ENCODE data around the gene ZFHX3.

The ZFHX3 gene

GRCh38 chr16:72957303-72958277 lies 90.3 kb downstream of the ZFHX3 start:
- TF ChIP-seq Cebpa-rat (IDR thresholded peaks at IDR 0.05) = no peak
- Histone ChIP-seq H3K27me3 (no peaks in the 10 kb centered on the region), H4K20me1 (peaks cover 0 to 96% (median 0%) of the 10 kb centered on the region in 11 experiments; a peak in 6 of 22 replicates), H3K27ac (no peak overlapping the region), H3K4me2 (no peak overlapping the region), H3K9ac (no peak overlapping the region), H3K4me1 (peaks cover 0 to 20% (median 13%) of the 10 kb centered on the region in 10 experiments; a peak in 13 of 20 replicates), H3K9me3 (replicated peaks in 1 of 11) (peaks cover 13 to 47% (median 30%) of the 10 kb centered on the region in 11 experiments), H3K36me3 (peaks cover 0 to 82% (median 7%) of the 10 kb centered on the region in 11 experiments; a peak in 11 of 22 replicates), H3K4me3 (no peak overlapping the region)

- H3K27me3 ChIP-seq = no peaks in the 10 kb centered on the region
- H3K36me3 ChIP-seq = peaks cover 0 to 88% (median 7%) of the 10 kb centered on the region in 11 experiments; a peak in 11 of 22 replicates
- no peak for TF ChIP-seq Cebpa-rat (IDR thresholded peaks at IDR 0.05)
- H3K9ac ChIP-seq = no peak overlapping the region
- H3K9me3 ChIP-seq (replicated peaks in 1 of 11) = peaks cover 13 to 39% (median 30%) of the 10 kb centered on the region in 11 experiments
- peaks cover 0 to 9% (median 6%) of the 10 kb centered on the region in 10 experiments; a peak in 12 of 20 replicates for H3K4me1 ChIP-seq
- no peak overlapping the region for H3K27ac ChIP-seq
- H4K20me1 ChIP-seq = peaks cover 0 to 96% (median 0%) of the 10 kb centered on the region in 11 experiments; a peak in 5 of 22 replicates
- no peak overlapping the region for H3K4me2 ChIP-seq
- no peak overlapping the region for H3K4me3 ChIP-seq
Observed at GRCh38 chr16:72956124-72957064, 91.5 kb downstream of the ZFHX3 start.

GRCh38 chr16:72952811-72953271 lies 95.1 kb downstream of the ZFHX3 start:
- Histone ChIP-seq H3K36me3 (peaks cover 0 to 92% (median 0%) of the 10 kb centered on the region in 11 experiments; a peak in 8 of 22 replicates), H3K27me3 (no peaks in the 10 kb centered on the region), H3K4me3 (no peak overlapping the region), H3K4me1 (no peaks in the 10 kb centered on the region), H3K9me3 (replicated peaks in 1 of 11) (peaks cover 0 to 8% (median 4%) of the 10 kb centered on the region in 11 experiments; a peak in 7 of 22 replicates), H3K9ac (no peak overlapping the region), H4K20me1 (peaks cover 0 to 98% (median 0%) of the 10 kb centered on the region in 11 experiments; a peak in 5 of 22 replicates), H3K4me2 (no peak overlapping the region), H3K27ac (no peak overlapping the region)
- no peak for TF ChIP-seq Cebpa-rat (IDR thresholded peaks at IDR 0.05)

- peaks cover 0 to 3% (median 0%) of the 10 kb centered on the region in 11 experiments; a peak in 3 of 22 replicates for H3K9me3 ChIP-seq (replicated peaks in 1 of 11)
Observed at GRCh38 chr16:72952404-72952803, 95.5 kb downstream of the ZFHX3 start.

GRCh38 chr16:72951916-72952315 lies 96.0 kb downstream of the ZFHX3 start:
- Histone ChIP-seq H3K27me3 (no peaks in the 10 kb centered on the region), H3K9me3 (replicated peaks in 1 of 11) (no peaks in the 10 kb centered on the region), H3K27ac (no peak overlapping the region), H3K9ac (no peak overlapping the region), H4K20me1 (peaks cover 0 to 98% (median 0%) of the 10 kb centered on the region in 11 experiments; a peak in 6 of 22 replicates), H3K36me3 (peaks cover 0 to 92% (median 0%) of the 10 kb centered on the region in 11 experiments; a peak in 7 of 22 replicates), H3K4me2 (no peak overlapping the region), H3K4me1 (no peaks in the 10 kb centered on the region), H3K4me3 (no peak overlapping the region)
- TF ChIP-seq Cebpa-rat (IDR thresholded peaks at IDR 0.05) = no peak

More at GRCh38 chr16:72952404-72952803, 95.5 kb downstream of the ZFHX3 start:
- Histone ChIP-seq H3K36me3 (peaks cover 0 to 92% (median 0%) of the 10 kb centered on the region in 11 experiments; a peak in 8 of 22 replicates), H3K4me2 (no peak overlapping the region), H4K20me1 (peaks cover 0 to 98% (median 0%) of the 10 kb centered on the region in 11 experiments; a peak in 5 of 22 replicates), H3K9ac (no peak overlapping the region), H3K27ac (no peak overlapping the region), H3K4me1 (no peaks in the 10 kb centered on the region), H3K27me3 (no peaks in the 10 kb centered on the region), H3K4me3 (no peak overlapping the region)
- TF ChIP-seq Cebpa-rat (IDR thresholded peaks at IDR 0.05) = no peak

- peaks cover 0 to 98% (median 0%) of the 10 kb centered on the region in 11 experiments; a peak in 6 of 22 replicates for H4K20me1 ChIP-seq
- no peak overlapping the region for H3K4me2 ChIP-seq
- H3K27ac ChIP-seq = no peak overlapping the region
- no peaks in the 10 kb centered on the region for H3K9me3 ChIP-seq (replicated peaks in 1 of 11)
- no peak for TF ChIP-seq Cebpa-rat (IDR thresholded peaks at IDR 0.05)
- no peak overlapping the region for H3K9ac ChIP-seq
- H3K36me3 ChIP-seq = peaks cover 0 to 93% (median 0%) of the 10 kb centered on the region in 11 experiments; a peak in 7 of 22 replicates
- H3K4me3 ChIP-seq = no peak overlapping the region
- no peaks in the 10 kb centered on the region for H3K4me1 ChIP-seq
- H3K27me3 ChIP-seq = no peaks in the 10 kb centered on the region
Observed at GRCh38 chr16:72950669-72951068, 97.3 kb downstream of the ZFHX3 start.

GRCh38 chr16:72948238-72948829 lies 99.6 kb downstream of the ZFHX3 start:
- H3K4me2 ChIP-seq = no peak overlapping the region
- H3K27ac ChIP-seq = no peak overlapping the region
- H3K4me3 ChIP-seq = no peak overlapping the region
- no peak for TF ChIP-seq Cebpa-rat (IDR thresholded peaks at IDR 0.05)
- no peaks in the 10 kb centered on the region for H3K27me3 ChIP-seq
- peaks cover 0 to 98% (median 0%) of the 10 kb centered on the region in 11 experiments; a peak in 6 of 22 replicates for H4K20me1 ChIP-seq
- peaks cover 0 to 96% (median 0%) of the 10 kb centered on the region in 11 experiments; a peak in 7 of 22 replicates for H3K36me3 ChIP-seq
- no peak overlapping the region for H3K9ac ChIP-seq
- no peaks in the 10 kb centered on the region for H3K9me3 ChIP-seq (replicated peaks in 1 of 11)
- no peaks in the 10 kb centered on the region for H3K4me1 ChIP-seq

All from BLaER1 treated with 17β-estradiol and CSF1 and Interleukin-3, amounts not matched to agents 10 nM and 100 nM (cell line).